Muscle of leg (tissue), 11 donors: ENCODE data around the gene KRT6B. TPM values are rescaled to one million over a fixed set of nuclear protein-coding genes. Genes with fewer than 3 reads are reported as not detected.
A peak's percentile ranks its signal among the peaks of the same experiment; 100 is the strongest.

ENCODE experiments used
- DNase-seq: peaks from one replicate; pipeline ENCODE4 v3.0.0; 2013
- H3K27ac ChIP-seq: one replicate; pipeline ENCODE4 v1.5.1; 2013; ENCODE audit warnings: mild to moderate bottlenecking, low read length, control low read depth
- H3K27me3 ChIP-seq: one replicate; pipeline ENCODE4 v1.6.1; 2013; ENCODE audit warnings: low read length; ENCODE audit not compliant: control insufficient read depth, insufficient read depth
- H3K36me3 ChIP-seq: one replicate; pipeline ENCODE4 v1.6.1; 2013; ENCODE audit warnings: low read length; ENCODE audit not compliant: control insufficient read depth, insufficient read depth
- H3K4me1 ChIP-seq: one replicate; pipeline ENCODE4 v1.6.1; 2013; ENCODE audit warnings: low read length; ENCODE audit not compliant: control insufficient read depth, insufficient read depth
- H3K4me3 ChIP-seq: one replicate; pipeline ENCODE4 v1.5.1; 2013; ENCODE audit warnings: low read length, control low read depth
- H3K9me3 ChIP-seq: replicated peaks from 2 replicates; pipeline ENCODE4 v1.6.1; 2013; ENCODE audit warnings: low read depth, low read length; ENCODE audit not compliant: control insufficient read depth
- WGBS: methylation state at CpG from one replicate; pipeline ENCODE4 v1.1.5; 2013; ENCODE audit warnings: missing lambda C conversion rate; ENCODE audit not compliant: insufficient coverage; 5-methylcytosine and 5-hydroxymethylcytosine counted together
- polyA plus RNA-seq, 8 donors: library from polyadenylated mRNA; unstranded; fragments of 120-200 nt; gene quantifications; one replicate each; pipeline versions ENCODE4 v1.2.1 to v1.2.3, GENCODE V29; 2013; ENCODE audit warnings: inconsistent platforms in 1 of 8, low replicate concordance in 1 of 8; ENCODE audit not compliant: insufficient read length in 8 of 8, insufficient read depth in 1 of 8
- total RNA-seq: library from RNA; stranded (reverse); fragments of 120-200 nt; gene quantifications from one replicate; pipeline ENCODE4 v1.2.4, GENCODE V29; 2013

Gene KRT6B
- total and polyA plus RNA-seq, 9 donors, result 0.44 TPM; not detected in 8

DNA sequence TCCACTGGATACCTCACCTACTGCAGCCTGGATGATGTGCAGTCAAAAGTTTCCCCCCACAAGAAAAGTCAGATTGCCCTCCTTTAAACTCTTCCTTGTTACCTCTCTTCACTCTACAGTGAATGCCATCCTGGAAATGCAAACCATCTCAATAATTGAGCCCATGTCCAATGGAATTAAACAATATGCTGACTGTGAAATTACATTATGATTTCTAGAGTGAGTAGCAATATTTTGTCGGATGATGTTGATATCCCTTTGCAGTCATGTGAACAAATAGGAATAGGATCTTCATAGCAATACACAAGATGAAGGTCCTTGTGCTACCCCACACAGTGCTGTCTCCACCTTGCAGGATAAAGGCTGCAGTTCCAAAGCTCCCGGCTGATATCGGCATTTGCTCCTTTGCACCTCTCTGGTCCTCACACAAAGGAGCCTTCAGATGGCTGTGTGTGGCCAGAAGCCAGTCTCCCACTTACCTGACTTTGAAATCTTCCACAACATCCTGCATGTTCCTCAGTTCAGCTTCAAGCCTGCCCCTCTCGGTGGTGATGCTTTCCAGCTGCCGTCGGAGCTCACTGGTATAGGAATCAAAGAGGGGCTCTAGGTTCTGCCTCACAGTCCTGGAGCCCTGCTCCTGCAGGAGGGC lies 19.3 kb downstream of the KRT6B start:
- H3K27ac ChIP-seq, result no peak overlapping the region
- H3K9me3 ChIP-seq, result no peaks in the 10 kb centered on the region
- no peak overlapping the region for H3K4me3 ChIP-seq
- H3K4me1 ChIP-seq, result no peaks in the 10 kb centered on the region
- no peak for DNase-seq
- peaks cover 19% of the 10 kb centered on the region for H3K27me3 ChIP-seq
- no peaks in the 10 kb centered on the region for H3K36me3 ChIP-seq
- WGBS, result 81% methylated on average over 4 of the region's 6 CpGs

DNA sequence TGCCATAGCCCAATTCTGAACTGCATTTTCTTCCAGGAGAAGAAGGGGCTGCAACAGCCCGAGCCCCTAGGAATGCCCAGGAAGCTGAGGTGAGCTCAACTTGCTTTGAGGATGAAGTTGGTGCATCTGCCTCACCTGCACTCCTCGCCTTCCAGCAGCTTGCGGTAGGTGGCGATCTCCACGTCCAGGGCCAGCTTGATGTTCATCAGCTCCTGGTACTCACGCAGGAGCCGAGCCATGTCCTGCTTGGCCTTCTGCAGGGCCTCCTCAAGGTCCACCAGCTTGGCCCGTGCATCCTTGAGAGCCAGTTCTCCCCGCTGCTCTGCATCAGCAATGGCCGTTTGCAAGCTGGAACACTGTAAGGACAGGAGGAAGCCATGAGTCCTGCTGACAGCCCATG lies 23.8 kb downstream of the KRT6B start:
- WGBS, result 76% methylated on average over 10 of the region's 10 CpGs

DNA sequence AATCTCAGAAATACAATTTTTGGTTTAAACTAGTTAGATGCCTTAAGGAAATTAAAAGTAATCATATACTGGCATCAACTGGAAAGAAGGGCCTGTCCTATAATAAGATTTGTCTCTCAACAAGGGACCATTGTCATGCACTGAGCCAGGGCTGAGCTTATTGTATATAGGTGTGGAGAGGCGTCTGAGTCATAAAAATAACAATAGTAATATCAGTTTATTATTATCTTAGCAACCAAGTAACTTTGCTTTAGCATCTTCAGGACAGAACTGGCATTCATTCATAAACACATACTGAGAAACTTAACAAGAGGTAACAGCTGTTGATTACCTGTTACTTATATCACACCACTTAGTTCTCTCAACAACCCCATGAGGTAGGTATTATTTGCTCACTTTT lies 24.9 kb downstream of the KRT6B start:
- Histone ChIP-seq H3K4me1 (peaks cover 11% of the 10 kb centered on the region), H3K4me3 (no peak overlapping the region), H3K27ac (no peak overlapping the region), H3K27me3 (peaks cover 19% of the 10 kb centered on the region), H3K36me3 (no peaks in the 10 kb centered on the region), H3K9me3 (no peaks in the 10 kb centered on the region)
- no CpG with 5 or more reads among the region's 1 CpG for WGBS
- no peak for DNase-seq

More for the DNA sequence above, 23.8 kb downstream of the KRT6B start:
- DNase-seq, result no peak
- Histone ChIP-seq H3K27me3 (peaks cover 19% of the 10 kb centered on the region), H3K9me3 (no peaks in the 10 kb centered on the region), H3K4me3 (no peak overlapping the region), H3K4me1 (peaks cover 9% of the 10 kb centered on the region), H3K27ac (no peak overlapping the region), H3K36me3 (no peaks in the 10 kb centered on the region)

DNA sequence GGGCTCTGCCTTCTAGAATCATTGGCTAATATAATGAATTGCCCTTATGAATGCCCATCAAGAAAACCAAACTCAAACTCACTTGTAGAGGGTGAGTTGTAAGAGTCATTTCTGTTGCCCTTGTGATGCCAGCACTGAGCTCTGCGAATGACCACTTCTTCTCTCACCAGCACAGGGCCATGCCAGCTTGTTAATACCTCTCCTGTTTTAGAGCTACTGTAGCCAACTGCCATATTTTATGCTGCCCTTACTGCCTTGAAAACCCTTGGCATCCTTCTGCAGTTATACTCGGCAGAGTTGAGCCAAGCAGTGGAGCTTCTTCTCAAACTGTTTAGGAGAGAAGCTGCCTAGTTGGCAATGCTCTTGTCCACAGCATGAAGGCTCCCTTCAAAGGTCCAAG lies 25.9 kb downstream of the KRT6B start:
- WGBS, result 89% methylated on average over 2 of the region's 2 CpGs
- H3K4me1 ChIP-seq, result peaks cover 11% of the 10 kb centered on the region
- peaks cover 15% of the 10 kb centered on the region for H3K27me3 ChIP-seq
- H3K27ac ChIP-seq, result no peak overlapping the region
- H3K9me3 ChIP-seq, result no peaks in the 10 kb centered on the region
- H3K36me3 ChIP-seq, result no peaks in the 10 kb centered on the region
- H3K4me3 ChIP-seq, result no peak overlapping the region
- no peak for DNase-seq

DNA sequence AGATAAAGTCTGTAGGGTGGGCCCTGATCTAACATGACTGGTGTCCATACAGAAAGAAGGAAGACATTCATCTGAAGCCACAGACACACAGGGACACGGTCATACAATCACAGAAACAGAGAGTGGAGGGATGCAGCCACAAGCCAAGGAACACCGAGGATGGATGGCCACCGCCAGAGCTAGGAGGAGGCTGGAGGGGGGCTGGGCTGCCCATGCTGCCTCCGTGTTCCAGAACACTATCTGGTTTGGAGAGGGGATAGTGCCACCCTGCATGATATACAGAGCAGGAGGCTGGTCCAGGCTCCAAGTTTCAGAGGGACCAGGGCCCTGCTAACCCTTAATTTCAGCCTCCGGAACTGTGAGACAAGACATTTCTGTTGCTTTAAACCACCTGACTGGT lies 26.5 kb downstream of the KRT6B start:
- H3K27me3 ChIP-seq, result peaks cover 12% of the 10 kb centered on the region
- WGBS, result 83% methylated on average over 5 of the region's 5 CpGs
- H3K9me3 ChIP-seq, result no peaks in the 10 kb centered on the region

DNA sequence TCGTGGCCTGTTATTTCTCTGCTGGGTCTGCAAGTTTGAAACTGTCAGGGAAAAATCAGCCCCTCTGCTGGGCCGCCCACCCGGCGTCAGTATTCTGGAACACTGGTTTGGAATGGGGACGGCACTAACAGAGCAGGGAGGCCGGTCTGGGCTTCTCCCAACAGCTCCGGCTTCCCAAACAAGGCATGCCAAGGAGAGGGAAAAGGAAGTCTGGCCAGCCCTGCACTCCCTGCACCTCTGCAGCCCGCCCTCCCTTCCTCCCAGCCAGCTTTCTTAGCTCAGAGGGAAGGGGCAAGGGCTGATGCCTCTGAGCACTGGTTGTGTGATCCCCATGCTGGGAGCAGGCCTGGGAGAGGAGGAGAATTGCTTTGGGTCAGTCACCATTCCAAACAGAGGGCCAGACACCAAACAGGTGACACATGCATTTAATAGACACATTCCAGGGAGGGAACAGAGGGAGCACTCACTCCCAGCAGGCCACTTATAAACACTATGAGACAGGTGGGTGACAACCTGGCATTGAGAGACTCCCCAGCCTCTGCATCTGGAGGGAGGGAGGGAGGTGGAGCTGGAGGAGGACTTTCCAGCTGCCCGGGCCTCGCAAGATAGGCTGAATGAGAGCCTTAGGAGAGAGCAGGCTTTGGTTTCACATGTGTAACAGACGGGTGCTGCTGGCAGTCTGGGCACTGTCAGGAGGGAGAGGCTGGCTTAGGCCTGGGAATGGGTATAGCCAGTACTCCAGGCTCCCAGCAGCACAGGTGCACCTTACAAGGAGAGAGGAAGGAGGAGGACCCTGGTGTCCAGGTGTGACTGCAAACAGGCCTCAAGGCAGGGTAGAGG lies 28.1 kb downstream of the KRT6B start:
- Histone ChIP-seq H3K9me3 (no peaks in the 10 kb centered on the region), H3K4me3 (no peak overlapping the region), H3K36me3 (no peaks in the 10 kb centered on the region), H3K27me3 (peaks cover 6% of the 10 kb centered on the region), H3K27ac (no peak overlapping the region), H3K4me1 (peaks cover 11% of the 10 kb centered on the region)
- DNase-seq, result peak; percentile 39
- 38% methylated on average over 10 of the region's 11 CpGs for WGBS

More for the DNA sequence above, 26.5 kb downstream of the KRT6B start:
- Histone ChIP-seq H3K36me3 (no peaks in the 10 kb centered on the region), H3K4me1 (peaks cover 11% of the 10 kb centered on the region), H3K4me3 (no peak overlapping the region), H3K27ac (no peak overlapping the region)
- no peak for DNase-seq

DNA sequence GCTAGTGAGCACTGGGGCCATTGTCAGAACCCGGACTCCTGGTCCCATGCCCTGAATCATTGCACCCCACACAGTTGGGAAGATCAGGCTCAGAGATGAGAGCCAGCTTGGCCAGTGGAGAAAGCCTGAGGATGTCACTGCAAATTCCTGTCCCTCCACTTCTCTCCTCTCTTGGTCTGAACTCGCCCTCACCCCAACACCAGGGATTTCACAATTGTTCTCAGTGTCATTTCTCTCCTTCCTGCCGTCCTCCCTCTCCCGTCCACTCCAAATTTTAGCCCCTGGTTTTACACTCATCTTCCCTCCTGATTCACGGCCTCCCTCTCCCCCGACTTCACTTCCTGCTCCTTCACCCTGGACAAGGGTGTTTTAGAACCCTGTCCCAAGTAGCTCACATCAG lies 28.9 kb downstream of the KRT6B start:
- Histone ChIP-seq H3K36me3 (no peaks in the 10 kb centered on the region), H3K27ac (no peak overlapping the region), H3K4me3 (no peak overlapping the region), H3K9me3 (no peaks in the 10 kb centered on the region), H3K27me3 (peaks cover 6% of the 10 kb centered on the region), H3K4me1 (peaks cover 11% of the 10 kb centered on the region)
- WGBS, result 40% methylated on average over 5 of the region's 6 CpGs
- DNase-seq, result no peak

DNA sequence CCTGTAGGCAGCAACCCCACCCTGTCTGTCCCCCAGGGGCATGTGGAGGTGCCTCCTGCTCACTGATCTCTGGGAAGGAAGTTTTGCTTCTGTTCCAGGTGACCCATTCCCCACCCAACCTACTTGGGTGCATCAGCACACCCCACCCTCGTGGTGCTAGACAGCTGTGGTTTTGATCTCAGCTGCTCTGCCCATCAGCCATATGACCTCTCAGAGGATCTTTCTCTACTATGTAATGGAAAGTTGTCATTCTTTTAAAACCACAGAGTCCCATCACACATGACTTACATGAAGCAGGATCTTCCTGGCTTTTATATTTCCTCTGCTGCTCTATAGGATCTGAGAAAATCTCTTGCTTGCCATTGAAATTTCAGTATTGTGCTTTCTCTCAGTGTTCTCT lies 32.3 kb downstream of the KRT6B start:
- peak; percentile 38 for DNase-seq
- Histone ChIP-seq H3K4me3 (no peak overlapping the region), H3K4me1 (peaks cover 16% of the 10 kb centered on the region), H3K27me3 (peaks cover 2% of the 10 kb centered on the region), H3K36me3 (no peaks in the 10 kb centered on the region), H3K9me3 (no peaks in the 10 kb centered on the region), H3K27ac (no peak overlapping the region)
- no CpG with 5 or more reads among the region's 1 CpG for WGBS

DNA sequence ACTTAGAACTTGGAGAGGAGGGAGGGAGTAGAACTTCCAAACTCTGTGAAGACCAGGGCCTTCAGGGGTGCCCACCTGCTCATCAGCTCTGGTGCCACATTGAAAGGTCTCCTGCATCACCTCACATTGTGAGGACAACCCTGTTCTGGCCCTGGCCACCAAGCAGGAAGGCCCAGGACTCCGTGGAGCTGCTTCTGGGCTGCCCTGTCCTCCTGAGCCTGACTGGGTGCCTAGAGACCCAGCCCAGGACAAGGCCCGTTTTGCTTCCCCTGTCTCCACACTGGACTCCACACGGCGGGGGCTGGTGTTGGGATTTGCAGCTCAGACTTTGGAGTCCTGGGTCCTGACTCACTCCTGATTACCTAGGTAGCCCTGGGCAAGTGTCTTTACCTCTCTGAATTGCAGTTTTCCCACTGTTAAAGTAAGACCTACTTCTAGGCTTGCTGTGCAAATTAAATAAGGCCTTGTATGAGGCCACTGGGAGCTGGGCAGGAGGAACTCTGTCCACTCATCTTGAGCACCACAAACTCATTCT lies 33.3 kb downstream of the KRT6B start:
- DNase-seq, result no peak
- peaks cover 13% of the 10 kb centered on the region for H3K4me1 ChIP-seq
- no peak overlapping the region for H3K27ac ChIP-seq
- H3K27me3 ChIP-seq, result peaks cover 2% of the 10 kb centered on the region
- no peaks in the 10 kb centered on the region for H3K36me3 ChIP-seq
- WGBS, result 83% methylated on average over 2 of the region's 4 CpGs
- no peaks in the 10 kb centered on the region for H3K9me3 ChIP-seq
- H3K4me3 ChIP-seq, result no peak overlapping the region

DNA sequence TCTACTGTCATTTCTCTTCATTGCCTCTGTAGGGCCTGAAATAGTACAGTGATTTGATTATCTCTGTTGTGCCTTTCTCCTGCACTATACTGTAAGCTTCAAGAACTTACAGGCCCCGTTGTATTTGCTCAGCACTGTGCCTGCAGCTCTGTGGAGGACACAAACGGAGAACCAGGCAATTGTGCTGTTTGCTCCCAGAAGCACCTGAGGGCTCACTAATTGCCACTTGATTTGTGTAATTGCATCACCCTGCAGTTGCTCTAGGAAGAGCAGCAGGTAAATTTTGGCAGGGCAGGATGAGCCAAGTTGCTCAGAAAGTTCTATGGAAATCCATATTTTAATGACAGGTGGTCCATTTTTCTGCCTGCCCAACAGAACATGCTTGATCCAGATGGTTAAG lies 34.2 kb downstream of the KRT6B start:
- H3K4me3 ChIP-seq, result no peak overlapping the region
- H3K36me3 ChIP-seq, result no peaks in the 10 kb centered on the region
- H3K27ac ChIP-seq, result no peak overlapping the region
- H3K4me1 ChIP-seq, result peaks cover 7% of the 10 kb centered on the region
- H3K27me3 ChIP-seq, result peaks cover 2% of the 10 kb centered on the region
- no peak for DNase-seq
- H3K9me3 ChIP-seq, result no peaks in the 10 kb centered on the region
- 80% methylated on average over 2 of the region's 2 CpGs for WGBS
